GM10266 (cell line): Measurements from ENCODE around the gene ZDHHC20.
A peak's percentile ranks its signal among the peaks of the same experiment; 100 is the strongest.

Experiments
- DNase-seq: peaks from one replicate; pipeline ENCODE4 v3.0.0; 2012; ENCODE audit errors: extremely low spot score
- CTCF ChIP-seq: IDR thresholded peaks from 2 replicates; pipeline ENCODE4 v1.5.1; 2012; ENCODE audit warnings: mild to moderate bottlenecking, low read depth; ENCODE audit not compliant: control insufficient read depth, insufficient read depth; ENCODE audit errors: missing control alignments

ZDHHC20 gene

GRCh38 chr13:21478881-21479808, 20.0 kb upstream of the ZDHHC20 start:
- peak; percentile 55 for TF ChIP-seq CTCF
- peak; percentile 46 for DNase-seq

GRCh38 chr13:21476893-21477472, 17.9 kb upstream of the ZDHHC20 start:
- peak; percentile 76 for DNase-seq
- TF ChIP-seq CTCF, result peak; percentile 95

- no peak for DNase-seq
- no peak for TF ChIP-seq CTCF
These were observed 16.0 kb upstream of the ZDHHC20 start for GRCh38 chr13:21475115-21475514.

- no peak for TF ChIP-seq CTCF
- DNase-seq, result no peak
These were observed 11.7 kb upstream of the ZDHHC20 start for GRCh38 chr13:21470785-21471184.

GRCh38 chr13:21466527-21466926, 7.4 kb upstream of the ZDHHC20 start:
- DNase-seq, result no peak
- TF ChIP-seq CTCF, result no peak

- no peak for TF ChIP-seq CTCF
- DNase-seq, result no peak
These were observed 6.6 kb upstream of the ZDHHC20 start for GRCh38 chr13:21465710-21466160.

- TF ChIP-seq CTCF, result no peak
- DNase-seq, result no peak
These were observed 4.3 kb upstream of the ZDHHC20 start for GRCh38 chr13:21463424-21463823.
